Fibroblast of peridontal ligament (primary cell): Measurements from ENCODE around the gene UPK3BL2.
"Not testable (repeated sequence)": the region's sequence is repeated elsewhere in the genome, so short reads cannot be mapped to it uniquely, and the experiment has no call there.

Experiments
- DNase-seq: peaks from one replicate; pipeline ENCODE4 v3.0.0-alpha.2; 2010; ENCODE audit errors: extremely low read depth

Gene UPK3BL2

DNA sequence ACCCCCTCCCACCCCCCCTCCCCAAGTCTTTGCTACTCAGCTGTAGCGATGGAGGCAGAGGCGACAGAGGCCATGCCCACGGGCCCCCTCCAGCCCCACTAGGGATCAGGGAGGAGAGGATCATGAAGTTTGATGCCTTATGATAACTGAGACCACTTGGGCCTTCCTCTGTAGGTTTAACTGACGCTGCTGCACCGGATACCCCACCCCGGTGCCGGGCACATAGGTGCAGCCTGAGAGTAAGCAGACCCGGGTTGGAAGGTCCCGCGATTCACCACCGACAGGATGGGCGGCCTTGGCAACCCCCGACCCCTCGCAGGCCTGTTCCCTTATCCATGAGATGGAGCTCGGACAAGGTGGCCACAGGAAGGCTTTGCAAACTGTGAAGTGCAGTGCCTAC is 49.5 kb downstream of the UPK3BL2 start:
- DNase-seq: not testable (repeated sequence)

DNA sequence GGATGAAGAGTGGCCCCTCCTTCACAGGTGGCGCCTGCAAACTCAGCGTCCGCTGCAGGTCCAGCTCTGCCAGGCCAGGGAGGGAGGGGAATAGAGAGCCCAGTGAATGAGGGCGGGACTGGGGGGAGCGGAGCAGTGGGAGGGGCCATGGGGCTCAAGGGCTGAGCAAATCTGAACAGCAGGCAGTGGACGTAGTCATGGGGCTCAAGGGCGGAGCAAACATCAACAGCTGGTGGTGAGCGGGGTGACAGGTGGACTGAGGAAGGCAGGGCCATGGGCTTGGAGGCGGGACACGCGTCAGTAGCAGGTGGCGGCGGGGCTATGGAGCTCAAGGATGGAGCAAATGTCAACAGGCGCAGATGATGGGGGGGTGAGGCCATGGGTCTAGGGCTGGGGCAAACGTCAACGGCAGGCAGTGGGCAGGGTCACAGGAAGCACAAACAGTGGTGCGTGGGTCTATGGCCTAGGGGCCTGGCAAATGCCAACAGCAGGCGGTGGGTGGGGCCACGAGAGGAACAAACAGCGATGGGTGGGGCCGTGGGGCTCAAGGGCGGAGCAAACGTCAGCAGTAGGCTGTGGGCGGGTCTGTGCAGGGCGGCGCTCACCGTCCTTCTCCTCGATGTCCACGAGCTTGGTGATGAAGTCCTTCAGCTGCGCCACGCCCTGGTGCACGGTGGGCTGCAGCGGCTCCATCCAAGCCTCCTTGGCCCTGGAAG is 50.1 kb downstream of the UPK3BL2 start:
- DNase-seq: not testable (repeated sequence)

DNA sequence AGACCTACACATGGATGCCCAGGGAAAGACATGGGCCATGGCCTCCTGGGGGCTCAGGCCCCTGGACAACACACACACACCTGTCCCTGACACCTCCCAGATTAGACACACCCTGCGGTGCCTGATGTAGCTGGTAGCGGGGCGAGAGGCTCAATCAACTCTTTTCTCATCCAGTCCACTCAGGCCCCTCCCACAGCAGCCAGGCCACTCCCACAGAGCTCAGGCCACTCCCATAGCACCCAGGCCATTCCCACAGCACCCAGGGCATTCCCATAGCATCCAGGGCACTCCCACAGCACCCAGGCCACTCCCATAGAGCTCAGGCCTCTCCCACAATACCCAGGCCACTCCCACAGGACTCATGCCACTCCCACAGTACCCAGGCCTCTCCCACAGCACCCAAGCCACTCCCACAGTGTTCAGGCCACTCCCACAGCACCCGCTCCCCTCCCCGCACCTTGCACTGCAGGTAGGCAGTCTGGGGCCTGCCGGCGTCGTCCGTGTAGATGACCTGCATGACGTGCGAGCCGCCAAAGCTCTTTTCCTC is 52.9 kb downstream of the UPK3BL2 start:
- not testable (repeated sequence) for DNase-seq
